Measurements from ENCODE around the gene DUS3L.

The DUS3L gene

DNA sequence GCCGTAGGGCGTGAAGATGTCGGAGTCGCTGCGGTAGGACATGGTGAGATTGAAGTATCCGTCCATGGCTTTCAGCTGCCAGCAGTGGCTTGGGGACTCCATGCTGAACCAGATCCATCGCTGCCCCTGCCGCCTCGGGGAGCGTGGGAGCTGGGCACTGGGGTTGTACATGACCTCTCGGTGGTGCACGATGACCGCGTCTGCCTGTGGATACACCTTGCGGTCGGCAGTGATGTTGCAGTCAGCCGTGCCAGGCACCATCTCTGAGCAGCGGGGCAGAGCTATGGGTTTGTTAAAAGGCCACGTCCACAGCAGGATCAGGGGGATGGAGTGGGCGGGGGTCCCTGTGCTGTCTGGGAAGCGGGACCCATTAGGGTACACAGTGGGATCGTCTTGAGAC, 41.1 kb upstream of the DUS3L start:
- no peak overlapping the region for H3K4me3 ChIP-seq (ENCODE audit: low read length)
- TF ChIP-seq, protein P1, sequence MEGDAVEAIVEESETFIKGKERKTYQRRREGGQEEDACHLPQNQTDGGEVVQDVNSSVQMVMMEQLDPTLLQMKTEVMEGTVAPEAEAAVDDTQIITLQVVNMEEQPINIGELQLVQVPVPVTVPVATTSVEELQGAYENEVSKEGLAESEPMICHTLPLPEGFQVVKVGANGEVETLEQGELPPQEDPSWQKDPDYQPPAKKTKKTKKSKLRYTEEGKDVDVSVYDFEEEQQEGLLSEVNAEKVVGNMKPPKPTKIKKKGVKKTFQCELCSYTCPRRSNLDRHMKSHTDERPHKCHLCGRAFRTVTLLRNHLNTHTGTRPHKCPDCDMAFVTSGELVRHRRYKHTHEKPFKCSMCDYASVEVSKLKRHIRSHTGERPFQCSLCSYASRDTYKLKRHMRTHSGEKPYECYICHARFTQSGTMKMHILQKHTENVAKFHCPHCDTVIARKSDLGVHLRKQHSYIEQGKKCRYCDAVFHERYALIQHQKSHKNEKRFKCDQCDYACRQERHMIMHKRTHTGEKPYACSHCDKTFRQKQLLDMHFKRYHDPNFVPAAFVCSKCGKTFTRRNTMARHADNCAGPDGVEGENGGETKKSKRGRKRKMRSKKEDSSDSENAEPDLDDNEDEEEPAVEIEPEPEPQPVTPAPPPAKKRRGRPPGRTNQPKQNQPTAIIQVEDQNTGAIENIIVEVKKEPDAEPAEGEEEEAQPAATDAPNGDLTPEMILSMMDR (conservative IDR thresholded peaks at IDR 0.05; ENCODE audit: low read length) = no peak
- DNase-seq (ENCODE audit: low read depth) = no peak

DNA sequence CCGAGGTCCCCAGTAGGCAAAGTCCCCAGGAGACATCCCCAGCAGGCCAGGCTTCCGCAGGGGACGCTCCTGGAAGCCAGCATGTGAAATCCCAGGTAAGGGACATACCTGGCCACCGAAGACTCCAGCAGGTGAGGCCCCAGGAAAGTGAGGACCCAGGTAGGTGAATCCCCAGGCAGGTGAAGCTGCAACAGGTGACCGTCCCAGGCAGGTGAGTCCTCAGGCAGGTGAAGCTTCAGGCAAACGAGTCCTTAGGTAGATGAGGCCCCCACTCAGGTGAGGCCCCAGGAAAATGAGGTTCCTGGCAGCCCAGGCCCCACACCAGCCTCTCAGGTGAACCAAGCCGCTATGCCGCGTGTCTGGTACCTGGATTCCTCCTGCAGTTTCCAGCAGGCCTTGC, 40.2 kb upstream of the DUS3L start:
- DNase-seq (ENCODE audit: low read depth) = no peak
- TF ChIP-seq, protein P1 (conservative IDR thresholded peaks at IDR 0.05; ENCODE audit: low read length) = no peak

DNA sequence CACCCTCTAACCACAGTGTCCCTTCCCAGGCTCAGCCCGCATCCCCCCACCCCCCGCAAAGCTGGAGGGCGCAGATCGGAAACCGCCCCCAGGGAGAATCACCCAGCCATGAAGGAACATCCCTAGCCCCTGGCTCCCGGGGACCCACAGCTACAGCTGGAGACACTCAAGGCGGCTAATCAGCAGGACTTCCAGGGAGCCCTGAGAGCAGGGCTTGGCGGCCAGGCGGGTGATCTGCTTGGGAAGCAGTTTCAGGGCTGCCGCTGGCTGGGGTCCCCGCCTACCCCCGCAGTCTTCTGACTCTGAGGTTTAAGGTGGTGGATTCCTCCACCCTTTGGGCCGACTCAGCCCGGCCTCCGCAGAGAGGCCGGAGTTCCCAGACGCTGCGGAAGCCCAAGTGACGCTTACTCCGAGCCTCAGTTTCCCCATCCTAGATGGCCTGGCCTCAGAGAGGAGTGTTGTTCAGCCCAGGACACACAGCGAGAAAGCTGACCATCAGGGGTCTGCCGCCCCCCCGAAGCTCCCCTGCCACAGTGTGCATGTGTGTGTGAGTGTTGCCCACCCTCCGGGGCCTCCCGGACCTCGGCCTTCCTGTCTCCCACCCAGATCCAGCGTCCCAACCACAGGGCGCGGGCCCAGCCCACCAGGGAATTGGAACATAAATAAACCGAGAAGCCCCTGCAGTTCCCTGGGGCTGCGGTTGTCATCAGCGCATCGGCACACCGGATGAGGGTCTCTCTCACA, 38.8 kb upstream of the DUS3L start:
- TF ChIP-seq, protein P1 (conservative IDR thresholded peaks at IDR 0.05; ENCODE audit: low read length) = no peak
- DNase-seq (ENCODE audit: low read depth) = no peak
- H3K4me3 ChIP-seq (ENCODE audit: low read length) = no peak overlapping the region

More for the DNA sequence above, 40.2 kb upstream of the DUS3L start:
- no peak overlapping the region for H3K4me3 ChIP-seq (ENCODE audit: low read length)

DNA sequence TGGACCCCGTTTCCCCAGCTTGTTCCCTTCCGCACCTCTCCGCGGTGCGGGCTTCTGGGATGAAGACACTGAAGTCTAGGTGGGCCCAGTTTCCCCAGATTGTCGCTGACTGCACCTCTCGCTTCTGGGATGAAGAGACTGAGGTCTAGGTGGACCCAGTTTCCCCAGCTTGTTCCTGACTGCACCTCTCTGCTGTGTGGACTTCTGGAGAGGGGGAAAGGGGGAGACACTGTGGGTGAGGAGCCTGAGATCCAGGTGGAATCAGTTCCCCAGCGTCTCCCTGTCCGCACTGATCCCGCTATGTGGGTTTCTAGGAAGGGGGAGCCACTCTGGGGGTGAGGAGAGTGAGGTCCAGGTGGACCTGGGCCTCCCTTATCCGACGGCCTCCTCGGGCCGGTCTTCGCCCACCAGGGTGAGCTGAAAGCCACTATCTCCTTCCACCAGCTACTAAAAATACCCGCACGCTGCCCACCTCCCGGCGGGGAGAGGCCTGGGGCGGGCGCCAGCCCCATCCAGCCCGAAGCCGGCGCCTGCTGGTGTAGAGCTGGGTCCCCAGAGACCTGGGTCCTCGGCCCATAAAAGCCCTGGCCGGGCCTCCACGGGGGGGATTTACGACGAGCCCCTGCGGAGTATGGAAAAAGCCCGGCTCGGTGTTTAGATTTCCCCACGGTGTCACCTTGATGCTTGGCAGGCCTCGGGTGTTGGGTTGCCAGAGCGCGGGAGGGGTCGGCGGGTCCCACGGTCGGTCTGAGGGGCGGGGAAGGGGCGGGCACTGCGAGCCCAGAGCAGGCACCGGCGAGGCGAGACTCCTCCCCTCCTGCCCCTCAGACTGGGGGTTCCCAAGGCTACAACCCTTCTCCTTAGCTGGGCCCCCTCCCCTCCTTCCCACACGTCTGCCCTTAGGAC, 38.0 kb upstream of the DUS3L start:
- DNase-seq (ENCODE audit: low read depth) = no peak
- TF ChIP-seq, protein P1 (conservative IDR thresholded peaks at IDR 0.05; ENCODE audit: low read length) = peak; percentile 5; the same call in 1 of the 2 replicates
- H3K4me3 ChIP-seq (ENCODE audit: low read length) = peak overlapping the region; percentile 84

DNA sequence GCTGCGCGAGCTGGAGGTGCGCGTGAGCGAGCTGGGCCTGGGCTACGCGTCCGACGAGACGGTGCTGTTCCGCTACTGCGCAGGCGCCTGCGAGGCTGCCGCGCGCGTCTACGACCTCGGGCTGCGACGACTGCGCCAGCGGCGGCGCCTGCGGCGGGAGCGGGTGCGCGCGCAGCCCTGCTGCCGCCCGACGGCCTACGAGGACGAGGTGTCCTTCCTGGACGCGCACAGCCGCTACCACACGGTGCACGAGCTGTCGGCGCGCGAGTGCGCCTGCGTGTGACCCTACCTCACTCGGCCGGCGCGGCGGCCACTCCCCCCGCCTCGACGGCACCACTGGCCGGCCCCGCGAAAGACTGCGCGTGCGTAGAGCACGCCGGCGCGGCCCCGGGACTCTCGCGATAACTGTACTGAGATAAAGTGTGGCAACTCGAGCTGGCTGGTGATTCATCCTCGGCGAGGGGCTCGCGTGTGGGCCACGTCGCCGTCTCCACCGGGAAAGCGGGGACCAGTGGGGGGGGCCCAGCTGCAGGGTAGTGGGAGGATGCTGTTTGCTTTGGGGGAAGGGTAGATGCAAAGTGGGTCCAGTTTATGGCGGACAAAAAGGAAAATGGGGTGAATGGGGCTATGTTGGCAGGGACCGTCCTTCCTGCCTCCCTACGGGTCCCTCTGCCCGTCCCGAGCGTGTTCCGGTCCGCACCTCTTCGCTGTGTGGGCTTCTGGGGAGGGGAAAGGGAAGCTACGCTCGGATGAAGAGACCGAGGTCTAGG, 37.1 kb upstream of the DUS3L start:
- TF ChIP-seq, protein P1 (conservative IDR thresholded peaks at IDR 0.05; ENCODE audit: low read length) = no peak
- peak; percentile 86 for DNase-seq (ENCODE audit: low read depth)
- peak overlapping the region; percentile 84 for H3K4me3 ChIP-seq (ENCODE audit: low read length)

DNA sequence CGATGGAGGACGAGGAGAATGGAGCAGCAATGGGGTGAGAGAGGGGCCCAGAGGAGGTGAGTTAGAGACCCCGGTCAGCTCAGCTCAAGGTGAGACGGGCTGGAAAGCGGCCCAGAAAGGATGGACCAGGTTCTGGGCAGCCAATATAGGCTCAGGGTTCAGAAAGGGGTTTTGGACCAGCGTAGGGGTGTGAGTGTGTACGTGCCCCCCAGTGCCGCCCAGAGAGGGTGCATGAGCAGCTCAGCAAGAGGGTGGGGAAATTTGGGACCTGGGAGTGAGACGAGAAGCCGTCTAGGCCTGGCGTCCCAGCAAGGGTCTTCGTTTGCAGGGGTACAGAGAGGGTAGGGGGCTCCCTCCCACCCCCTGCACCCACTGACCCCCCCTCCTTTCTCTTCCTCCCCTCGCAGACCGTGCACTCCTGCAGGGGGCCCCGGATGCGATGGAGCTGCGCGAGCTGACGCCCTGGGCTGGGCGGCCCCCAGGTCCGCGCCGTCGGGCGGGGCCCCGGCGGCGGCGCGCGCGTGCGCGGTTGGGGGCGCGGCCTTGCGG, 36.5 kb upstream of the DUS3L start:
- peak overlapping the region; percentile 84 for H3K4me3 ChIP-seq (ENCODE audit: low read length)
- TF ChIP-seq, protein P1 (conservative IDR thresholded peaks at IDR 0.05; ENCODE audit: low read length) = no peak
- DNase-seq (ENCODE audit: low read depth) = no peak

Measured in AG10803 (cell line).